GM12872 (cell line): ENCODE results near the gene DMRTC2.
A peak's percentile ranks its signal among the peaks of the same experiment; 100 is the strongest.

Source experiments
- TF ChIP-seq, protein P1 (sequence below): IDR thresholded peaks from 3 replicates; pipeline ENCODE4 v1.5.1; 2011; ENCODE audit warnings: low read depth, mild to moderate bottlenecking, low read length, moderate library complexity; ENCODE audit not compliant: insufficient read depth

Gene DMRTC2

DNA sequence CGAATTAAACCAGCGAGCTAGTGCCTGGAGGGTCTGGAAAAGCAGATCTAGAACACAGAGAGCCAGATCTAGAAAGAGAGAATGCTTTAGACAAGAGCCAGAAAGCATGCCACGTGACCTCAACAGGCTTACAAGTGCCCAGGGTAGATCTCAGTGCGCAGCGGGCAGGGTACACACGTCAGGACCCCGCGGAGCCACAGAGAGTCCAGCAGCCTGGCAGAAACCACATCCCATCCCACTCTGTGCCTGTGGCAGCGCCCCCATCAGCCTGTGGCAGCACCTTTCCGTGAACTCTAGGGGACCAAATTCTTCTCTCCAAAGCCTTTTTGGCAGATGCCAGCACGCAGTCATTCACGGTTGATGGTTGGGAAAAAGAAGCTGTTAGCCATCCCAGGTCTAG lies 44.1 kb downstream of the DMRTC2 start:
- TF ChIP-seq, protein P1, sequence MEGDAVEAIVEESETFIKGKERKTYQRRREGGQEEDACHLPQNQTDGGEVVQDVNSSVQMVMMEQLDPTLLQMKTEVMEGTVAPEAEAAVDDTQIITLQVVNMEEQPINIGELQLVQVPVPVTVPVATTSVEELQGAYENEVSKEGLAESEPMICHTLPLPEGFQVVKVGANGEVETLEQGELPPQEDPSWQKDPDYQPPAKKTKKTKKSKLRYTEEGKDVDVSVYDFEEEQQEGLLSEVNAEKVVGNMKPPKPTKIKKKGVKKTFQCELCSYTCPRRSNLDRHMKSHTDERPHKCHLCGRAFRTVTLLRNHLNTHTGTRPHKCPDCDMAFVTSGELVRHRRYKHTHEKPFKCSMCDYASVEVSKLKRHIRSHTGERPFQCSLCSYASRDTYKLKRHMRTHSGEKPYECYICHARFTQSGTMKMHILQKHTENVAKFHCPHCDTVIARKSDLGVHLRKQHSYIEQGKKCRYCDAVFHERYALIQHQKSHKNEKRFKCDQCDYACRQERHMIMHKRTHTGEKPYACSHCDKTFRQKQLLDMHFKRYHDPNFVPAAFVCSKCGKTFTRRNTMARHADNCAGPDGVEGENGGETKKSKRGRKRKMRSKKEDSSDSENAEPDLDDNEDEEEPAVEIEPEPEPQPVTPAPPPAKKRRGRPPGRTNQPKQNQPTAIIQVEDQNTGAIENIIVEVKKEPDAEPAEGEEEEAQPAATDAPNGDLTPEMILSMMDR: no peak

- TF ChIP-seq, protein P1: no peak
Observed at GRCh38 chr19:41889896-41890295, 45.1 kb downstream of the DMRTC2 start.

GRCh38 chr19:41890936-41891335 lies 46.1 kb downstream of the DMRTC2 start:
- TF ChIP-seq, protein P1: no peak

- TF ChIP-seq, protein P1: no peak
Observed at GRCh38 chr19:41892173-41892902, 47.5 kb downstream of the DMRTC2 start.

- TF ChIP-seq, protein P1: peak; percentile 42; the same call in 2 of the 3 replicates
Observed at GRCh38 chr19:41893899-41894298, 49.1 kb downstream of the DMRTC2 start.

DNA sequence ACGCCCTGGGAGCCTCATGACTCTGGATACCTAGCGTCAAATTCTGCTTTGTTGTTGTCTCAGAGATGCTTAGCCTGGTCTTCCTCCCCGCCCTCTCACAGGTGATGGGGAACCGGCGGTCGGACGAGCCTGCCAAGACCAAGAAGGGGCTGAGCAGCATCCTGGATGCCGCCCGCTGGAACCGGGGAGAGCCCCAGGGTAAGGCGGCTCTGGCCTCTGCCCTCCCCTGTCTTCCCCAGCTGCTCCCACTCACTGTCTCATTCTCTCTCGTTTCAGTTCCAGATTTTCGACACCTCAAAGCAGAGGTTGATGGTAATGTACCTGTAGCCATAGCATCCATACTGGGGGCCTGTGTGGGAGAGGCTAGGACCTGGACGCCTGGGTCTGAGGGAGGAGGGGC lies 49.5 kb downstream of the DMRTC2 start:
- TF ChIP-seq, protein P1: no peak

DNA sequence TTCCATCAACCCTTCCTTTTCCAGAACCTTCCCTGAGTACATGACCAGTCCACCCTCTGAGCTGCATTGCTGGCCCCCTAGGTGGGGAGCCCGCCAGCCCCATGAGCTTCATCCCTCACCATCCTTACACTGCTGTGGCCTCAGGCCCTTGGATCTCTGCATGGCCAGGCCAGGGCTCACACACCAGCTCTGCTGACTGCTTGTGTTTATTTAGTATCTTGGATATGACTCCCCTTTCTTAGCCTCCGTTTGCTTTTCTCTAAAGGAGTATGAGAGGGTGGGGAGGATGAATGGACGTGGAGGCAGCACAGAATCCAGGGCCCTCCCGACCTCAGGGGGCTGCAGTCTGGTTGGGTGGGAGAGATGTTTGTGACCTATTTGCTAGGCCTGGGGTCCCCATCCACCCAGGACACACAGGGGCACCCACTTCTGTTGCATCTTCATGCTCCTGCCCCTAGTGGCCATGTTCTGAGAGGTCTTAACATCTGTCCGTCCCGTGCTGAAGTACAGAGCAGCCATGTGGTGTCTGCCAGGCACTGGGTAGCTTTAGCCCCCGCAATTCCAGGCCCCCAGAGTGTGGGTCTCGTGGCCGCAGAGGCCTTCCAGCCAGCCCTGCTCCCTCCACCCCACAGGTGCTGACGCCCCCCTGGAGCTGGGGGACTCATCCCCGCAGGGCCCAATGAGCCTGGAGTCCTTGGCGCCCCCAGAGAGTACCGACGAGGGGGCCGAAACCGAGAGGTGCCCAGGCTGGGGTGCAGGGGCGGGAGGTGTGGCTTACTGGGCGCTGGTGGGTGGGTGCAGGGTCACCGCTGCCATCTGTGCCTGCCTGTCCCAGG lies 51.1 kb downstream of the DMRTC2 start:
- TF ChIP-seq, protein P1: peak; percentile 56; the same call in 2 of the 3 replicates
